Loucy (cell line): Measurements from ENCODE around the gene TGOLN2.
"Not testable (repeated sequence)": the region's sequence is repeated elsewhere in the genome, so short reads cannot be mapped to it uniquely, and the experiment has no call there.

Experiments
- CTCF ChIP-seq: fragments of 200-600 bp; sonication (generic); conservative IDR thresholded peaks from 2 replicates; pipeline ENCODE4 v1.5.1; 2014; ENCODE audit warnings: mild to moderate bottlenecking, antibody characterized with exemption, low read length
- EZH2phosphoT487 ChIP-seq: fragments of 200-600 bp; IDR thresholded peaks from 2 replicates; pipeline ENCODE4 v1.6.1; 2018; ENCODE audit warnings: antibody characterized with exemption, mild to moderate bottlenecking, moderate library complexity, borderline replicate concordance

GRCh38 chr2:85333877-85334276, 6.1 kb upstream of the TGOLN2 start:
- TF ChIP-seq CTCF, EZH2phosphoT487: not testable (repeated sequence)
